WTC11 (cell line): ENCODE results near the gene LMF1. TPM values are rescaled to one million over a fixed set of nuclear protein-coding genes. Genes with fewer than 3 reads are reported as not detected.

Experiments used
- ATAC-seq: fragments of 200-7000 bp; cut with Tn5 transposase; 2 replicates; pipeline ENCODE4 v1.10.0; 2021; ENCODE audit warnings: mild to moderate bottlenecking, moderate library complexity
- CTCF ChIA-PET: fragments of 300-600 bp; sonication (Branson Sonifier 250); formaldehyde crosslinking; loops from one replicate; lab custom pipeline; 2021; ENCODE audit warnings: antibody characterized with exemption; lab: Charles Lee
- POLR2A ChIA-PET: fragments of 350-600 bp; sonication (Branson Sonifier 250); formaldehyde crosslinking; loops from one replicate; lab custom pipeline; 2021; ENCODE audit warnings: antibody characterized with exemption; lab: Charles Lee
- DNase-seq: peaks from one replicate; pipeline ENCODE4 v3.0.0; 2021; ENCODE audit warnings: low spot score
- H3K27ac Mint-ChIP-seq: 2 replicates; pipeline ENCODE4 v1.8.0; 2021; ENCODE audit warnings: mixed read lengths
- H3K27me3 Mint-ChIP-seq: 2 replicates; pipeline ENCODE4 v1.8.0; 2021; ENCODE audit warnings: low read depth, mild to moderate bottlenecking, moderate library complexity, mixed read lengths
- H3K36me3 Mint-ChIP-seq: 2 replicates; pipeline ENCODE4 v1.8.0; 2021; ENCODE audit warnings: mixed read lengths
- H3K4me1 Mint-ChIP-seq: 2 replicates; pipeline ENCODE4 v1.8.0; 2022; ENCODE audit warnings: mixed read lengths
- H3K4me3 Mint-ChIP-seq: 2 replicates; pipeline ENCODE4 v1.8.0; 2021; ENCODE audit warnings: mild to moderate bottlenecking, moderate library complexity, mixed read lengths
- H3K9me3 Mint-ChIP-seq: 2 replicates; pipeline ENCODE4 v1.8.0; 2021; ENCODE audit warnings: mixed read lengths
- AFF4 ChIP-seq: sonication (generic); formaldehyde crosslinking; IDR thresholded peaks from 2 replicates; pipeline ENCODE4 v1.8.1; 2023; ENCODE audit warnings: mild to moderate bottlenecking, missing genetic modification reagents, borderline replicate concordance
- CBFB ChIP-seq: sonication (generic); formaldehyde crosslinking; IDR thresholded peaks from 2 replicates; pipeline ENCODE4 v1.8.1; 2022; ENCODE audit warnings: mild to moderate bottlenecking, low read depth, missing genetic modification reagents
- CREM ChIP-seq: sonication (generic); formaldehyde crosslinking; IDR thresholded peaks from 2 replicates; pipeline ENCODE4 v1.8.1; 2022; ENCODE audit warnings: mild to moderate bottlenecking, missing genetic modification reagents, moderate library complexity
- HMGA2 ChIP-seq: fragments of 250-450 bp; sonication (Bioruptor Pico); IDR thresholded peaks from 2 replicates; pipeline ENCODE4 v1.4.0; 2021; ENCODE audit warnings: mild to moderate bottlenecking, moderate library complexity
- MXD4 ChIP-seq: fragments of 250-450 bp; sonication (Bioruptor Pico); IDR thresholded peaks from 2 replicates; pipeline ENCODE4 v1.8.0; 2021; ENCODE audit warnings: mild to moderate bottlenecking, moderate library complexity, borderline replicate concordance
- MYBL2 ChIP-seq: sonication (generic); formaldehyde crosslinking; IDR thresholded peaks from 2 replicates; pipeline ENCODE4 v1.8.1; 2023; ENCODE audit warnings: mild to moderate bottlenecking, moderate library complexity, missing genetic modification reagents
- NFE2L1 ChIP-seq: sonication (generic); formaldehyde crosslinking; IDR thresholded peaks from 2 replicates; pipeline ENCODE4 v1.8.1; 2023; ENCODE audit warnings: missing genetic modification reagents
- NFYB ChIP-seq: sonication (generic); formaldehyde crosslinking; conservative IDR thresholded peaks from 2 replicates; pipeline ENCODE4 v1.8.0; 2022; ENCODE audit warnings: low read depth, missing genetic modification reagents
- NR1H2 ChIP-seq: sonication (generic); formaldehyde crosslinking; IDR thresholded peaks from 2 replicates; pipeline ENCODE4 v1.9.0; 2021; ENCODE audit warnings: mild to moderate bottlenecking, moderate library complexity, missing genetic modification reagents
- SOX15 ChIP-seq: fragments of 250-450 bp; sonication (Bioruptor Pico); IDR thresholded peaks from 2 replicates; pipeline ENCODE4 v1.9.0; 2021; ENCODE audit warnings: mild to moderate bottlenecking
- USF1 ChIP-seq: sonication (generic); formaldehyde crosslinking; IDR thresholded peaks from 2 replicates; pipeline ENCODE4 v1.8.0; 2022; ENCODE audit warnings: mild to moderate bottlenecking, missing genetic modification reagents
- ZNF219 ChIP-seq: sonication (generic); formaldehyde crosslinking; IDR thresholded peaks from 2 replicates; pipeline ENCODE4 v1.8.0; 2023; ENCODE audit warnings: missing genetic modification reagents, mild to moderate bottlenecking, borderline replicate concordance
- ZNF425 ChIP-seq: fragments of 250-450 bp; sonication (Bioruptor Pico); conservative IDR thresholded peaks from 2 replicates; pipeline ENCODE4 v1.9.0; 2021; ENCODE audit warnings: mild to moderate bottlenecking
- ZNF671 ChIP-seq: fragments of 250-450 bp; sonication (Bioruptor Pico); IDR thresholded peaks from 2 replicates; pipeline ENCODE4 v1.8.0; 2021; ENCODE audit warnings: mild to moderate bottlenecking
- total RNA-seq: library from RNA; stranded (reverse); gene quantifications from 3 replicates; pipeline ENCODE4 v1.2.3, GENCODE V29; 2021
- TF ChIP-seq, protein P1 (sequence below): sonication (generic); formaldehyde crosslinking; IDR thresholded peaks from 2 replicates; pipeline ENCODE4 v1.8.1; 2023; ENCODE audit warnings: mild to moderate bottlenecking, missing genetic modification reagents, moderate library complexity
- TF ChIP-seq, protein P2 (sequence below): sonication (generic); formaldehyde crosslinking; IDR thresholded peaks from 2 replicates; pipeline ENCODE4 v1.8.0; 2023; ENCODE audit warnings: missing genetic modification reagents
- TF ChIP-seq, protein P3 (sequence below): sonication (generic); formaldehyde crosslinking; IDR thresholded peaks from 2 replicates; pipeline ENCODE4 v1.8.1; 2022; ENCODE audit warnings: low read depth, mild to moderate bottlenecking, moderate library complexity, missing genetic modification reagents, borderline replicate concordance

LMF1 gene
- total RNA-seq, 1 experiment from 2014 or later: 10.5 TPM

GRCh38 chr16:927931-928330, 42.9 kb downstream of the LMF1 start:
- ChIA-PET CTCF (interaction anchor here (0.8 kb wide), 1 partner anchor 129 kb away, joined by 3 read pairs; no protein-coding TSS in a partner anchor), POLR2A (no interaction called here)
- H3K9me3 Mint-ChIP-seq: peaks cover 33% of the 10 kb centered on the region
- no peaks in the 10 kb centered on the region; the same call in 1 of the 2 replicates for H3K27me3 Mint-ChIP-seq
- peaks cover 31% of the 10 kb centered on the region for H3K36me3 Mint-ChIP-seq
- no peak overlapping the region for H3K27ac Mint-ChIP-seq
- peaks cover 8% of the 10 kb centered on the region for H3K4me1 Mint-ChIP-seq
- DNase-seq: no peak
- TF ChIP-seq MXD4 (CRISPR knock-in tag): no peak
- TF ChIP-seq, protein P1, sequence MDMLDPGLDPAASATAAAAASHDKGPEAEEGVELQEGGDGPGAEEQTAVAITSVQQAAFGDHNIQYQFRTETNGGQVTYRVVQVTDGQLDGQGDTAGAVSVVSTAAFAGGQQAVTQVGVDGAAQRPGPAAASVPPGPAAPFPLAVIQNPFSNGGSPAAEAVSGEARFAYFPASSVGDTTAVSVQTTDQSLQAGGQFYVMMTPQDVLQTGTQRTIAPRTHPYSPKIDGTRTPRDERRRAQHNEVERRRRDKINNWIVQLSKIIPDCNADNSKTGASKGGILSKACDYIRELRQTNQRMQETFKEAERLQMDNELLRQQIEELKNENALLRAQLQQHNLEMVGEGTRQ (CRISPR knock-in tag): no peak
- TF ChIP-seq ZNF425: no peak
- no peak for TF ChIP-seq AFF4 (CRISPR knock-in tag)
- no peak for TF ChIP-seq CBFB (CRISPR knock-in tag)
- TF ChIP-seq CREM (CRISPR knock-in tag): no peak
- no peak for TF ChIP-seq ZNF671 (CRISPR knock-in tag)
- TF ChIP-seq NFE2L1 (CRISPR knock-in tag): no peak
- TF ChIP-seq, protein P2, sequence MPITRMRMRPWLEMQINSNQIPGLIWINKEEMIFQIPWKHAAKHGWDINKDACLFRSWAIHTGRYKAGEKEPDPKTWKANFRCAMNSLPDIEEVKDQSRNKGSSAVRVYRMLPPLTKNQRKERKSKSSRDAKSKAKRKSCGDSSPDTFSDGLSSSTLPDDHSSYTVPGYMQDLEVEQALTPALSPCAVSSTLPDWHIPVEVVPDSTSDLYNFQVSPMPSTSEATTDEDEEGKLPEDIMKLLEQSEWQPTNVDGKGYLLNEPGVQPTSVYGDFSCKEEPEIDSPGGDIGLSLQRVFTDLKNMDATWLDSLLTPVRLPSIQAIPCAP (CRISPR knock-in tag): no peak
- no peak for TF ChIP-seq USF1
- no peak for TF ChIP-seq MYBL2 (CRISPR knock-in tag)
- TF ChIP-seq, protein P3, sequence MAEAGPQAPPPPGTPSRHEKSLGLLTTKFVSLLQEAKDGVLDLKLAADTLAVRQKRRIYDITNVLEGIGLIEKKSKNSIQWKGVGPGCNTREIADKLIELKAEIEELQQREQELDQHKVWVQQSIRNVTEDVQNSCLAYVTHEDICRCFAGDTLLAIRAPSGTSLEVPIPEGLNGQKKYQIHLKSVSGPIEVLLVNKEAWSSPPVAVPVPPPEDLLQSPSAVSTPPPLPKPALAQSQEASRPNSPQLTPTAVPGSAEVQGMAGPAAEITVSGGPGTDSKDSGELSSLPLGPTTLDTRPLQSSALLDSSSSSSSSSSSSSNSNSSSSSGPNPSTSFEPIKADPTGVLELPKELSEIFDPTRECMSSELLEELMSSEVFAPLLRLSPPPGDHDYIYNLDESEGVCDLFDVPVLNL (CRISPR knock-in tag): no peak
- no peak for TF ChIP-seq NFYB (CRISPR knock-in tag)
- no peak for TF ChIP-seq NR1H2
- TF ChIP-seq ZNF219 (CRISPR knock-in tag): no peak
- no peak for TF ChIP-seq SOX15 (CRISPR knock-in tag)
- no peak for TF ChIP-seq HMGA2 (CRISPR knock-in tag)
- TF ChIP-seq, all 79 proteins: peak for 0
- no peak for ATAC-seq
- no peak overlapping the region for H3K4me3 Mint-ChIP-seq
